Nasal cavity respiratory epithelium epithelial cell of viscerocranial mucosa (primary cell): ENCODE data around the gene OR2G6. TPM values are rescaled to one million over a fixed set of nuclear protein-coding genes. Genes with fewer than 3 reads are reported as not detected.

Experiments used
- total RNA-seq: library from RNA; depleted of rRNA; stranded (reverse); fragments of >200 nt; gene quantifications from 2 replicates; pipeline ENCODE4 v1.2.3, GENCODE V29; 2014

Gene OR2G6
- not detected in 2 replicates for total RNA-seq

GRCh38 chr1:248507773-248508172 lies at the start of gene OR2G6:
OR2G6 (plus strand) TSS chr1:248508073; CDS start chr1:248521647, 13,574 bp downstream.

GRCh38 chr1:248473051-248473450 lies 34.8 kb upstream of the OR2G6 start, which contains the start of gene OR2T3:
OR2T3 (plus strand) TSS chr1:248473351; CDS start chr1:248473351, 0 bp downstream.

GRCh38 chr1:248488289-248488688 lies 19.6 kb upstream of the OR2G6 start, which contains the start of gene OR2T5:
OR2T5 (plus strand) TSS chr1:248488589; CDS start chr1:248488589, 0 bp downstream.

GRCh38 chr1:248562672-248563071 lies 54.8 kb downstream of the OR2G6 start, which contains the start of gene OR2T29:
OR2T29 (minus strand) TSS chr1:248562772; CDS start chr1:248559491, 3,281 bp downstream.

GRCh38 chr1:248574657-248575056 lies 66.8 kb downstream of the OR2G6 start, which contains the start of gene OR2T34:
OR2T34 (minus strand) TSS chr1:248574757; CDS start chr1:248574757, 0 bp downstream.

Other genes starting within 250 kb of the OR2G6 start
- not detected in 2 replicates for gene OR2T33, start 230.1 kb upstream of the OR2G6 start, total RNA-seq
- not detected in 2 replicates for gene OR2T12, start 204.6 kb upstream of the OR2G6 start, total RNA-seq
- not detected in 2 replicates for gene OR2M7, start 183.5 kb upstream of the OR2G6 start, total RNA-seq
- not detected in 2 replicates for gene OR14C36, start 159.3 kb upstream of the OR2G6 start, total RNA-seq
- not detected in 2 replicates for gene OR2T4, start 146.4 kb upstream of the OR2G6 start, total RNA-seq
- gene OR2T6, start 132.3 kb upstream of the OR2G6 start, total RNA-seq: not detected in 2 replicates
- gene OR2T1, start 105.0 kb upstream of the OR2G6 start, total RNA-seq: not detected in 2 replicates
- not detected in 2 replicates for gene OR2T2, start 62.4 kb upstream of the OR2G6 start, total RNA-seq
- gene OR2T3, start 34.7 kb upstream of the OR2G6 start, total RNA-seq: not detected in 2 replicates
- gene OR2T5, start 19.5 kb upstream of the OR2G6 start, total RNA-seq: not detected in 2 replicates
- not detected in 2 replicates for gene OR2T29, start 54.7 kb downstream of the OR2G6 start, total RNA-seq
- not detected in 2 replicates for gene OR2T34, start 66.7 kb downstream of the OR2G6 start, total RNA-seq
- not detected in 2 replicates for gene OR2T10, start 89.6 kb downstream of the OR2G6 start, total RNA-seq
- not detected in 2 replicates for gene OR2T11, start 127.0 kb downstream of the OR2G6 start, total RNA-seq
- gene OR2T35, start 137.2 kb downstream of the OR2G6 start, total RNA-seq: not detected in 2 replicates
- gene OR2T27, start 147.5 kb downstream of the OR2G6 start, total RNA-seq: not detected in 2 replicates
- gene OR14I1, start 194.7 kb downstream of the OR2G6 start, total RNA-seq: not detected in 2 replicates
- not detected in 2 replicates for gene LYPD8, start 247.7 kb downstream of the OR2G6 start, total RNA-seq